IPS-NIHi7 (cell line): ENCODE results near the gene BICC1.

Experiments used
- DNase-seq: peaks from one replicate; pipeline ENCODE4 v3.0.0; 2012; ENCODE audit warnings: mixed read lengths; ENCODE audit errors: extremely low spot score

BICC1 gene

DNA sequence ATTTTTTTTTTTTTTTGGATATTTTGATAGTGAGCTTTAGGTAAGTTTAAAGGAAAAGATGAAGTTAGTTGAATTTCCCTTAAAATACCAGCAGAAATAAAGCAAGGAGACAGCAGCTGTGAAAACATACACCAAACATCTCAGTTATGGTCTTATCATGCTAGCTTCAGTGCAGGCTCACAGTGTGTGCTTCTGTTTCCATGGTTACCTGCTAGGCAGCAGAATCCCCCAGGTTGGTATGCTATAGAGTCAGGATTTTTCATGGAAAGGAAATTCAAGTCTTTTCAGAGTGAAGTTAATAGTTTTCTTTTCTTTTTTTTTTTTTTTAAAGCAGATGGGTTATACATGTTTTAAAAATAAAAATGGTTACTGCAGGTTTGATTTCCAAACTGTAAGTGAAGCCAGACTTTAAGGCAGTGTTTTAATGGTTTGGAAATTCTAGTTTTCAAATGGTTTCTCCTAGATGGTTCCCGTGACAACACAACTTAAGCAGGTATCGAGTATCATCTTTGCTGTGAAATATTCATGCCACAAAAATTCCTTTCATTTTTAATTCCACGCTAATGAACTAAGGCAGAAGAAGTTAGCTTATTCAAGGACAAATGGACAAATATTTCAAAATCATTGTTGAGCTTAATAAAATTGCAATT, 230.9 kb downstream of the BICC1 start:
- DNase-seq, result peak; percentile 58

DNA sequence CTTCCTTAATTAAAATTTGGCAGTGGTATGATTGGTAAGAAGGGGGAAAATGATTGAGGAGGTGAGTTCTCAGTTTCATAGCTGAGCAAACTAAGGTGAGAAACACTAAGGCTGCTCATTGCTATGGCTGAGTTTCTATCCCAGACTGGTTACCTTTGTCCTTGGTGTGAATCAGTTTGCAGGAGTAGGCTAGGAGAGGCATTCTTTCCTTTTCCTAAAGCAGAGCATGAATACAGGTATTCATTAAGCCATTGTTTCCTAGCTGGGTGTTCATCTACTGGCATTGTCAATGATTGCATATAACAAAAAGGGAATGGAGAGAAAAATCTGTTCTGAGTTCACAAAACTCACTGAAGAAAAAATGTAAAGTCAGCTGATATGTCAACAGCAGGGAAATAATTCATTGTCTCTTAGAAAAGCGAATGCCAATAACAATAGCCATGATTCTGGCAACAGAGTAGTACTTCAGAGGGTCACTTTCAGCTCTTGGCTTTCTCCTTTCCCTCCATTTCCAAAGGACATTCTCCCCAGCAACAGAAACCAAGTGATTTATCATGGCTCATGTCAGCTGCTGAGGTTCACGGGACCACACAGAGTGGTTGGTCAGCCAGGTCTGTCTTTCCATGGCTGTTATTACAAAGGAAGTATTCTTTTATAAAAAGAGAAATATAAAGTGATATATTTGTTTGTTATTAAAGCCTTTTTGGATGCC, 234.0 kb downstream of the BICC1 start:
- DNase-seq, result no peak

- no peak for DNase-seq
Observed at GRCh38 chr10:58747687-58748086, 235.0 kb downstream of the BICC1 start.

GRCh38 chr10:58752665-58753064, 240.0 kb downstream of the BICC1 start:
- no peak for DNase-seq

- no peak for DNase-seq
Observed at GRCh38 chr10:58753425-58753824, 240.8 kb downstream of the BICC1 start.

GRCh38 chr10:58754469-58755339, 242.0 kb downstream of the BICC1 start:
- no peak for DNase-seq

DNA sequence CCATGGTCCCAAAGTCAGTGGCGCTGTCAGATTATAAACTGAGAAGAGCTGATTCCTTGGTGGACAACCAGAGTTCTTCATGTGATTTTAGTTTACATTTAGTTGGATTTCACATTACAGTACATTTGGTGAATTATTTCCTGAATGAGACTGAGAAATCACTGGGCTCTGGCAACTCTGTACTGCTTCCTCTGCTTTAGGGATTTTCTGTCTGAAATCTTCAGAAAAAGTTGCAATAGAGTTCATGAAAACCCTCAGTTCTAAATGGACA, 242.6 kb downstream of the BICC1 start:
- DNase-seq, result no peak

- DNase-seq, result no peak
Observed at GRCh38 chr10:58755677-58756076, 243.0 kb downstream of the BICC1 start.

DNA sequence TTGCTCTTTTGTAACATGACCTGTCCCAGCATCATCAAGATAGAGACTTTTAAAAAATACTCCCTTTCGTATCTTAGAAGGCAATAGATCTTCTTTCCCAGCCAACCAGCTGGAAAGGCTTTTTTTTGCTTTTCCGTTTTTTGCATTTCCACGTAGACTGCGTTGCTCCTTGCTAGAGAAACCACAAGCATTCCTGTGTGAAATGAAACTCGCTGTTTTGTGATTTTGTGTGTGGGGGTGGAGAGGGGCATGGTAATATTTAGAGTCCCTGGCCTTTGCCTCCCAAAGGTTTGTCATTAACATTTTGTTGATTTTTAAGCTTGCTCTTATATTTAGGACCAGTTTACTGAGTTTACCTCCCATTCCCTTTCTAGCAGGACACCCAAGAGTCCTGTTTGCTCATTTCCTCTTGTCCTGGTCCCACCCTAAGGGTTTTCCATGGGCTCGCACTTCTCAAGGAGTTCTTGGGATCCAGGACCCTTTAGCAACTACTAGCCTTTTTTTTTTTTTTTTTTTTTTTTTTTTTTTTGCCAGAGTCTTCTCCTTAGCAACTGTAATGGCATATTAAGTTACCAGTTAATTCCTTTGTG, 243.6 kb downstream of the BICC1 start:
- DNase-seq, result no peak

GRCh38 chr10:58757352-58758065, 244.8 kb downstream of the BICC1 start:
- no peak for DNase-seq

DNA sequence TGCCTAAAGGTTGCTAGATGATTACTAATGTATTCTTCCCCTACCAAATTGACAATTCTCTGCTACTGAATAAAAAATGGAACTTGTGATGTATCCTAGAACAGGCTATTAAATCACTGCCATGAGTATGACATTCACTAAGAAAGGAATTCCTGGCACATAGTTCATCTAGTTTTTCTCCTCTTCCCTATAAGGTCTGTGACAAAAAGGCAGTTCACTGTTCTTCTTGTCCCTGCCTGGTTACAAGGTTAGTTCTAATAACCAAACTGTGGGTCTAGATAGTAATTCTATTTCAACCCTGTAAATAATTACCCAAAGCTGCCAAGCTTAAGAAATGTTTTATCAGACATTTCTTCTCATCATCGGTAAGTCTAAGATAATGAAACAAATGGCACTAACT, 245.6 kb downstream of the BICC1 start:
- no peak for DNase-seq

GRCh38 chr10:58764087-58764747, 251.5 kb downstream of the BICC1 start:
- no peak for DNase-seq

GRCh38 chr10:58765910-58766309, 253.2 kb downstream of the BICC1 start:
- DNase-seq, result no peak

DNA sequence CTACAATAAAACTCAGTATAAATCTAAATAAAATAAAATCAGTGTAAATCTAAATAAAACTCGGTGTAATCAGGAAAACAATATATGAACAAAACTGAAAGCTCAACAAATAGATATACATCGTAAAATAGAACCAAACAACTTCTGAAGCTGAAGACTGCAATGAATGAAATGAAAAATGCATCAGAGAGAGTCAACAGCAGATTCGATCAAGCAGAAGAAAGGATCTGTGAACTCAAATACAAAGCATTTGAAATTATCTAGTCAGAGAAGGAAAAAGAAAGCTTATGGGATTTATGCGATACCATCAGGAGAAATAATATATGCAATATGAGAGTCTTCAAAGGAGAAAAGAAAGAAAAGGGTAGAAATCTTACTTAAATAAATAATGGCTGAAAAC, 255.0 kb downstream of the BICC1 start:
- no peak for DNase-seq

- no peak for DNase-seq
Observed at GRCh38 chr10:58771863-58772262, 259.2 kb downstream of the BICC1 start.

- no peak for DNase-seq
Observed at GRCh38 chr10:58772758-58773157, 260.1 kb downstream of the BICC1 start.

DNA sequence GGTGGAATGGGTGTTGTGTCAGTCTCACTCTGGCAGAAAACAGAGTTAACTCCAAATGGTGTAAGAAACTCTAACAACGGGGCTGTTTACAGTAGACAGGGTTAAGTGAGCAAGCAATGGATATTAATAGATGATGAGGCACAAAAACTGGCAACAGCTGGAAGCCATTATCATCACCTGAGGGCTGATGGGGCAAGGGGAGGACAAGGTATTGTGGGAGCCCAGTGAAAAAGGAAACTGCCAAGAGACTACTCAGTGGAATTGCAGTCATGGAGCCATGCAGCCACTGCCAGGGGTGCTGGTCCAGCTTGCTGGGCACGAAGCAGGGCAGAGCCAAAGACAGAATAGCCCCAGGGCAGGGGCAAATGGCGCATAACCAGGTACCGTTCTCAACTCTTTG, 260.7 kb downstream of the BICC1 start:
- DNase-seq, result no peak

- DNase-seq, result no peak
Observed at GRCh38 chr10:58773944-58774343, 261.3 kb downstream of the BICC1 start.

GRCh38 chr10:58775960-58776567, 263.4 kb downstream of the BICC1 start:
- DNase-seq, result no peak

- DNase-seq, result no peak
Observed at GRCh38 chr10:58776568-58777318, 264.1 kb downstream of the BICC1 start.
